ENCODE results near the gene ABHD12B.

The ABHD12B gene

GRCh38 chr14:50922803-50923202 is 51.0 kb downstream of the ABHD12B start:
- no peak for TF ChIP-seq TAF1 (IDR thresholded peaks at IDR 0.05; ENCODE audit: borderline replicate concordance, insufficient read depth, low read length)
- TF ChIP-seq REST (IDR thresholded peaks at IDR 0.05; ENCODE audit: insufficient read depth in 1 of 2, low read depth in 2 of 2, low read length in 2 of 2), result no peak
- no peak for TF ChIP-seq POLR2AphosphoS5 (IDR thresholded peaks at IDR 0.05; ENCODE audit: low read depth, low read length)
- TF ChIP-seq FOXP2 (optimal IDR thresholded peaks at IDR 0.05; ENCODE audit: borderline replicate concordance, extremely low read depth, extremely low read length, insufficient read depth), result no peak
- no peak for TF ChIP-seq SIN3A (IDR thresholded peaks at IDR 0.05; ENCODE audit: borderline replicate concordance, insufficient read depth, low read length)

GRCh38 chr14:50924236-50924635 is 52.4 kb downstream of the ABHD12B start:
- TF ChIP-seq FOXP2 (optimal IDR thresholded peaks at IDR 0.05; ENCODE audit: borderline replicate concordance, extremely low read depth, extremely low read length, insufficient read depth) (no peak), TAF1 (IDR thresholded peaks at IDR 0.05; ENCODE audit: borderline replicate concordance, insufficient read depth, low read length) (no peak), REST (IDR thresholded peaks at IDR 0.05; ENCODE audit: insufficient read depth in 1 of 2, low read depth in 2 of 2, low read length in 2 of 2) (no peak), SIN3A (IDR thresholded peaks at IDR 0.05; ENCODE audit: borderline replicate concordance, insufficient read depth, low read length) (no peak), POLR2AphosphoS5 (IDR thresholded peaks at IDR 0.05; ENCODE audit: low read depth, low read length) (no peak)

- TF ChIP-seq REST (IDR thresholded peaks at IDR 0.05; ENCODE audit: insufficient read depth in 1 of 2, low read depth in 2 of 2, low read length in 2 of 2) (no peak), TAF1 (IDR thresholded peaks at IDR 0.05; ENCODE audit: borderline replicate concordance, insufficient read depth, low read length) (no peak), SIN3A (IDR thresholded peaks at IDR 0.05; ENCODE audit: borderline replicate concordance, insufficient read depth, low read length) (no peak)
Observed at GRCh38 chr14:50924843-50925242, 53.0 kb downstream of the ABHD12B start.

- TF ChIP-seq SIN3A (IDR thresholded peaks at IDR 0.05; ENCODE audit: borderline replicate concordance, insufficient read depth, low read length) (no peak), REST (IDR thresholded peaks at IDR 0.05; ENCODE audit: insufficient read depth in 1 of 2, low read depth in 2 of 2, low read length in 2 of 2) (no peak), FOXP2 (optimal IDR thresholded peaks at IDR 0.05; ENCODE audit: borderline replicate concordance, extremely low read depth, extremely low read length, insufficient read depth) (no peak), POLR2AphosphoS5 (IDR thresholded peaks at IDR 0.05; ENCODE audit: low read depth, low read length) (no peak), TAF1 (IDR thresholded peaks at IDR 0.05; ENCODE audit: borderline replicate concordance, insufficient read depth, low read length) (no peak)
Observed at GRCh38 chr14:50926851-50927386, 55.1 kb downstream of the ABHD12B start.
